A673 (cell line): ENCODE results near the gene CEP85.
A peak's percentile ranks its signal among the peaks of the same experiment; 100 is the strongest.

ENCODE experiments used
- CTCF ChIP-seq: fragments of 300-800, 200-600 bp; sonication (generic); conservative IDR thresholded peaks from 2 replicates; pipeline ENCODE4 v1.5.1; 2017; ENCODE audit warnings: low read depth, mild to moderate bottlenecking, antibody characterized with exemption, low read length, moderate library complexity, mixed read lengths
- EZH2 ChIP-seq: fragments of 200-600 bp; sonication (generic); IDR thresholded peaks from 2 replicates; pipeline ENCODE4 v1.6.1; 2017; ENCODE audit warnings: borderline replicate concordance, low read depth, mild to moderate bottlenecking, mixed read lengths, antibody characterized with exemption, low read length; ENCODE audit not compliant: poor library complexity, severe bottlenecking

GRCh38 chr1:26275580-26276431 is 41.8 kb downstream of the CEP85 start:
- peak; percentile 71 for TF ChIP-seq CTCF
- no peak for TF ChIP-seq EZH2
